Umbilical cord (tissue), 2 donors: ENCODE measurements around the gene OR11H12. TPM values are rescaled to one million over a fixed set of nuclear protein-coding genes. Genes with fewer than 3 reads are reported as not detected.
"Not testable (repeated sequence)": the region's sequence is repeated elsewhere in the genome, so short reads cannot be mapped to it uniquely, and the experiment has no call there.

Source experiments
- DNase-seq: peaks from one replicate; pipeline ENCODE4 v3.0.0-alpha.2; 2015; ENCODE audit warnings: low spot score
- total RNA-seq: library from RNA; depleted of rRNA; stranded (reverse); fragments of >200 nt; gene quantifications from one replicate; pipeline ENCODE4 v1.2.3, GENCODE V29; 2014; ENCODE audit warnings: low replicate concordance; ENCODE audit not compliant: insufficient read depth

The OR11H12 gene, protein sequence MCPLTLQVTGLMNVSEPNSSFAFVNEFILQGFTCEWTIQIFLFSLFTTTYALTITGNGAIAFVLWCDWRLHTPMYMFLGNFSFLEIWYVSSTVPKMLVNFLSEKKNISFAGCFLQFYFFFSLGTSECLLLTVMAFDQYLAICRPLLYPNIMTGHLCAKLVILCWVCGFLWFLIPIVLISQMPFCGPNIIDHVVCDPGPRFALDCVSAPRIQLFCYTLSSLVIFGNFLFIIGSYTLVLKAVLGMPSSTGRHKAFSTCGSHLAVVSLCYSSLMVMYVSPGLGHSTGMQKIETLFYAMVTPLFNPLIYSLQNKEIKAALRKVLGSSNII
- total RNA-seq: not detected

GRCh38 chr14:18600817-18601216 lies at the start of gene OR11H12:
Gene OR11H12 (plus strand): TSS chr14:18601117. CDS start chr14:18601117, 0 bp downstream.
- not testable (repeated sequence) for DNase-seq

DNA sequence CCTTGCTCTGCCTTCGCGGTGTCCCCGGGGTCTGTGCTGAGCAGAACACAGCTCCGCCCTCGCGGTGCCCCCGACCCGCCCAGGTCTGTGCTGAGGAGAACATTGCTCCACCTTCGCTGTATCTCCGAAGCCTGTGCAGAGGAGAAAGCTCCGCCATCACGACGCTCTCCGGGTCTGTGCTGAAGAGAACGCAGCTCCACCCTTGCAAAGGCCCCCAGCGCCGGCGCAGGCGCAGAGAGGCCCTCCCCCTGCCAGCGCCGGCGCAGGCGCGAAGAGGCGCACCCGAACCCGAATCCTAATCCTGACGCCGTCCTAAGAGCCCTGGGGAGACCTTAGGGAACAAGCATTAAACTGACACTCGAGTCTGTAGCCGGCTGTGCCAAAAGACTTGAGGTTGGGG lies 18.0 kb upstream of the OR11H12 start:
- not testable (repeated sequence) for DNase-seq

DNA sequence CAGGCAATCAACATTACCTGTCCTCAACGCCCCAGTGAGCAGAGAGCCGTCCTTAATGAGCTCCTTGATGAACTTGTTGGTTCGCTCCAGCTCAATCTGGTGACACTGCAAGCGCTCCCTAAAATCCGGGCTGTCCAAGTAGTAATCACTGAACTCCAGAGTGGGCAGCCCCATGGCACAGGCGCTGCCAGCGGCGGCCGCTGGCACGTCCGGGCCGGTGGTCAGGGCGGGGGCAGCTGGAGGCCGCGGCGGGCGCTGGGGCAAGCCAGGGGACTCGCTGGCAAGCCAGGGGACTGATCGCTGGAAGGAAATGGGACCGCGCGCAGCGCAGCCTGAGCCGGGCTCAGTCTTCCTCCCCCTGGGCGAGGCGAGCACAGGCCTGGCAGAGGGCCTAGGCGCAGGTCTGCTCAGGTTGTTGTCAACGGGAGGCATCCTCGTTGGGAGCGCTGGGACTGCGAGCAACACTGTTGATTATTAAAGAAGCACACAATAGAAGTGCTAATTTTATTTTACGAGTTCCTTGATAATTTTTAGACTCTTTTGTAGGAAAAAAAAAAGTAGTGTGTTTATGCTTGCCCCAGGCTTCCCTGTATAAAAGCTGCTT lies 25.8 kb downstream of the OR11H12 start:
- DNase-seq: not testable (repeated sequence)

GRCh38 chr14:18636066-18636465 lies 35.1 kb downstream of the OR11H12 start:
- not testable (repeated sequence) for DNase-seq

- not testable (repeated sequence) for DNase-seq
These were observed 37.1 kb downstream of the OR11H12 start for GRCh38 chr14:18638032-18638431.

DNA sequence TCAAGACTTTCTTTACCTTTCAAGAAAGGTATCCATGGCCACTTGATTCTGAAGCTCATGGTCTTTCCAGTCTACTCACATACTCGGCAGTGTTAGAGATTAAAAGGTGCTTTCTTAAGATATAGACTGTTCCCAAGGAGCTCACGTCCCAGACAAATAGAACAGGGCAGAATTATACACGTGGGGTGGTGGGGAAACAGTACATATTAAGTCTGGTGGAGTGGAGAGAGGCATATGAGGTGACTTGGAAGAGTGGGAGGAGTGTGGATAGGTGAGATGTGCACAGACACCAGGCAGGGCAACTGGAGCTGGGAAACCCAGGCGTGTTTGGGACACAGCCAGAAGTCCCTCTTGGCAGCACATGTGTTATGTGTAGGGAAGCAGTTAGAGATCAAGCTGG lies 37.9 kb downstream of the OR11H12 start:
- DNase-seq: not testable (repeated sequence)

DNA sequence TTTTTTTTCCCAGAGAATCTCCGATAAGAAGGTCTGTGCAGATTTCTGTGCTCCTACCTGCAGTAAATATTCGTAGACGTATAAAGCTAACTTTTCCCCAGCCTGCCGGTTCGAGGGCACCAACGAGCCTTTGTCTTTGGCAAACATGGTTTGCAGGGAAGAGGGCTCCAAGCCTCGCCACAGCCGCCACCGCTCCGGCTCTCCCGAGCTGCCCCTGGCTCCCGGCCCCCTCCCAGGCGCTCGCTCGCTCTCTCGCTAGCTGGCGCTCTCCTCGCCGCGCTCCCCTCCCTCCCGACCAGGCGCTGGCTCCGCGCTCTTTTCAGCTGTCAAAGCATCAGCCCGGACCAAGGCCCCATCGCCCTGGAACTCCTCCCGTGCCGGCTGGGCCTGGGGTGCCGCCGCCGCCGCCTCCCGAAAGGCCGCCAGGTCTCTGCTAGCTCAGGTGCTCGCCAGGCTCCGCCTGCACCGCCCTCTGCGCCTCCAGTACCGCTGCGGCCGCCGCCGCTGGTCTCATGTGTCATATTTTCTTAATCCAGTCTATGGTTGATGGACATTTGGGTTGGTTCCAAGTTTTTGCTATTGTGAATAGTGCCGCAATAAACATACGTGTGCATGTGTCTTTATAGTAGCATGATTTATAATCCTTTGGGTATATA lies 45.3 kb downstream of the OR11H12 start:
- DNase-seq: not testable (repeated sequence)
